Activated CD8-positive, alpha-beta memory T cell treated with anti-CD3 and anti-CD28 coated beads for 24 hours (primary cell): Measurements from ENCODE around the gene NSD1.

ENCODE experiments used
- DNase-seq: peaks from one replicate; pipeline ENCODE4 v3.0.0-alpha.2; 2020

NSD1 gene

GRCh38 chr5:177131019-177131320, 2.6 kb upstream of the NSD1 start:
- DNase-seq: no peak

- no peak for DNase-seq
These were observed 2.0 kb upstream of the NSD1 start for GRCh38 chr5:177131352-177132135.

- DNase-seq: no peak
These were observed 1.2 kb upstream of the NSD1 start for GRCh38 chr5:177132136-177133095.

- peak; percentile 87 for DNase-seq
These were observed 502 bp downstream of the NSD1 start for GRCh38 chr5:177133853-177134696.

- no peak for DNase-seq
These were observed 1.2 kb downstream of the NSD1 start for GRCh38 chr5:177134697-177135225.

- DNase-seq: no peak
These were observed 6.7 kb downstream of the NSD1 start for GRCh38 chr5:177140312-177140711.

- no peak for DNase-seq
These were observed 7.9 kb downstream of the NSD1 start for GRCh38 chr5:177141496-177141895.

GRCh38 chr5:177142098-177142611, 8.6 kb downstream of the NSD1 start:
- no peak for DNase-seq

- DNase-seq: no peak
These were observed 9.2 kb downstream of the NSD1 start for GRCh38 chr5:177142778-177143177.

GRCh38 chr5:177146891-177147638, 13.5 kb downstream of the NSD1 start:
- DNase-seq: peak; percentile 30

- DNase-seq: peak; percentile 17
These were observed 16.5 kb downstream of the NSD1 start for GRCh38 chr5:177150061-177150460.

- peak; percentile 26 for DNase-seq
These were observed 20.6 kb downstream of the NSD1 start for GRCh38 chr5:177154003-177154643.

- DNase-seq: no peak
These were observed 28.8 kb downstream of the NSD1 start for GRCh38 chr5:177162379-177162778.

GRCh38 chr5:177163500-177163899, 29.9 kb downstream of the NSD1 start:
- no peak for DNase-seq

- peak; percentile 7 for DNase-seq
These were observed 35.7 kb downstream of the NSD1 start for GRCh38 chr5:177169271-177169670.

- DNase-seq: no peak
These were observed 38.4 kb downstream of the NSD1 start for GRCh38 chr5:177171961-177172360.

- DNase-seq: no peak
These were observed 41.8 kb downstream of the NSD1 start for GRCh38 chr5:177175336-177175735.

GRCh38 chr5:177176175-177176711, 42.7 kb downstream of the NSD1 start:
- no peak for DNase-seq

GRCh38 chr5:177177847-177178437, 44.4 kb downstream of the NSD1 start:
- DNase-seq: peak; percentile 13

- no peak for DNase-seq
These were observed 45.2 kb downstream of the NSD1 start for GRCh38 chr5:177178733-177179304.
